GM15510 (cell line): Measurements from ENCODE around the gene IFIT2.

ENCODE experiments used
- POLR2A ChIP-seq: IDR thresholded peaks from 3 replicates; pipeline ENCODE4 v1.6.1; 2011; ENCODE audit warnings: borderline replicate concordance; ENCODE audit not compliant: insufficient read length; ENCODE audit errors: extremely low read depth

The IFIT2 gene

DNA sequence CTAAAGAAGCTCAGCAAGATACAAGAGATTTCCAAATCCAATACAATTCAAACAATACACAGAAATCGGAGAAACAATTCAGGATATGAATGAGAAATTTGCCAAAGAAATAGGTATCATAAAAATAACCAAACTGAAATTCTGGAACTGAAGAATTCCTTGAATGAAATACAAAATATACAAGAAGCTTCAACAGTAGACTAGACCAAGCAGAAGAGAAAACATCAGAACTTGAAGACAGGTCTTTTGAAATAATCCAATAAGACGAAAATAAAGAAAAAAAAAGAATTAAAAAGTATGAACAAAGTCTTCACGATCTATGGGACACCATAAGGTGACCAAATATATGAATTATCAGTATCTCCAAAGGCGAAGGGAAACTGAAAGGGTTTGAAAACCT is 2.8 kb upstream of the IFIT2 start:
- no peak for TF ChIP-seq POLR2A

GRCh38 chr10:89301232-89301631 is 614 bp upstream of the IFIT2 start:
- no peak for TF ChIP-seq POLR2A

GRCh38 chr10:89302625-89303024 is 779 bp downstream of the IFIT2 start:
- TF ChIP-seq POLR2A: no peak

- TF ChIP-seq POLR2A: no peak
These were observed 1.3 kb downstream of the IFIT2 start for GRCh38 chr10:89303161-89303560.

GRCh38 chr10:89304026-89304425 is 2.2 kb downstream of the IFIT2 start:
- no peak for TF ChIP-seq POLR2A

DNA sequence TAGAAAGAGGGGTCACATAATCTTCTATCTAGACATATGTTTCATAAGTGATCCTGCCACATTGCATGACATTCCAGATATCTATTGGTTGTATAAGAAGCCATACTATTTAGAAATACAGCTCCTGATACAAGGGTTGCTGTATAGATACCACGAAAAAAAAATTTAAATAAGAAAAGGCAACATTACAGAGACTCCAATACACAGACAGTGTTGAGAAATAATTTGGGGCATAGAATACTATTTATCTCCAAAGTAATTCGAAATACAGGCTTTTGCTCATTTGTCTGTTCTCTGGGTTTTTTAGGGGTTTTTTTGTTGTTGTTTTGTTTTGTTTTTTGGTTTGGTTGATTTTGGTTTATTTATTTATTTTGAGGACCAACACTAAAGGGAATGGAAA is 2.6 kb downstream of the IFIT2 start:
- no peak for TF ChIP-seq POLR2A

DNA sequence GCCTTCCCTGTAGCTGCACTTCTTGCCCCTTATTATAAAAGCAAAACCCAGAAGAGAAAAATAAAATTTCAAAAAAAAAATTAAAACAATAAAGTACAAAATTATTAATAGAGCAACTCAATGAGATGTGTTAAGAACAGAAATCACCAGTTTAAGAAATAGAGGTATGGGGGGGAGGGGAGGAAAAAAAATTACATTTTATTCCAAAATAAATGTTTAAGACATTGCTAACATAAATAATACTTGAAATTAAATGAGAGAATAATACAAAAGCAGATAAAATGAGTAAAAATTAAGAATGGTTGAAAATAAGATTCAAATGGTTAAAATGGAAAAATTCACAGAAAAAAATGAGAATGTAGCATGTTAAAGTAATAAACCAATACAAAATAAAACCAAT is 3.1 kb downstream of the IFIT2 start:
- TF ChIP-seq POLR2A: no peak

GRCh38 chr10:89305766-89306433 is 4.1 kb downstream of the IFIT2 start:
- no peak for TF ChIP-seq POLR2A

GRCh38 chr10:89306434-89307268 is 4.8 kb downstream of the IFIT2 start:
- TF ChIP-seq POLR2A: no peak

DNA sequence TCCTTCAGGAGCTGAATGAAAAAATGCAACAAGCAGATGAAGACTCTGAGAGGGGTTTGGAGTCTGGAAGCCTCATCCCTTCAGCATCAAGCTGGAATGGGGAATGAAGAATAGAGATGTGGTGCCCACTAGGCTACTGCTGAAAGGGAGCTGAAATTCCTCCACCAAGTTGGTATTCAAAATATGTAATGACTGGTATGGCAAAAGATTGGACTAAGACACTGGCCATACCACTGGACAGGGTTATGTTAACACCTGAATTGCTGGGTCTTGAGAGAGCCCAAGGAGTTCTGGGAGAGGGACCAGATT is 5.4 kb downstream of the IFIT2 start:
- no peak for TF ChIP-seq POLR2A

- no peak for TF ChIP-seq POLR2A
These were observed 6.4 kb downstream of the IFIT2 start for GRCh38 chr10:89308266-89308665.

DNA sequence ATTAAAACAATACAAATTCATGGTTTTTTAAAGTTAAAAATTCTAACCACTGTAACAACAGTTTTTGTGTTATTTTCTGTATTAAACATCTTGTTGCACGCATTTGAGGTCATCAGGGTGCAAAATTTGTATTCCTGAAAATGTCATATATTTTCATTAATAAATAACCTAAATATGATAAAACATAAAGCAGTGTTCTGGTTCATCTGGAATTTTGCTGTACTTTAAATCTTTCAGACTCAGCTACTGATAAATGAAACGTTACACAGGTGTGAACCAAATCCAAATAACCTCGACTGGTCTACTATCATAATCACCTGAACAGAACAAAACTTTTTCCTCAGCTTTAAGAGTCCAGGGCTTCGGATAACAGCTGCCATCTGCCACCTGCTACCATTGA is 6.9 kb downstream of the IFIT2 start:
- TF ChIP-seq POLR2A: no peak

DNA sequence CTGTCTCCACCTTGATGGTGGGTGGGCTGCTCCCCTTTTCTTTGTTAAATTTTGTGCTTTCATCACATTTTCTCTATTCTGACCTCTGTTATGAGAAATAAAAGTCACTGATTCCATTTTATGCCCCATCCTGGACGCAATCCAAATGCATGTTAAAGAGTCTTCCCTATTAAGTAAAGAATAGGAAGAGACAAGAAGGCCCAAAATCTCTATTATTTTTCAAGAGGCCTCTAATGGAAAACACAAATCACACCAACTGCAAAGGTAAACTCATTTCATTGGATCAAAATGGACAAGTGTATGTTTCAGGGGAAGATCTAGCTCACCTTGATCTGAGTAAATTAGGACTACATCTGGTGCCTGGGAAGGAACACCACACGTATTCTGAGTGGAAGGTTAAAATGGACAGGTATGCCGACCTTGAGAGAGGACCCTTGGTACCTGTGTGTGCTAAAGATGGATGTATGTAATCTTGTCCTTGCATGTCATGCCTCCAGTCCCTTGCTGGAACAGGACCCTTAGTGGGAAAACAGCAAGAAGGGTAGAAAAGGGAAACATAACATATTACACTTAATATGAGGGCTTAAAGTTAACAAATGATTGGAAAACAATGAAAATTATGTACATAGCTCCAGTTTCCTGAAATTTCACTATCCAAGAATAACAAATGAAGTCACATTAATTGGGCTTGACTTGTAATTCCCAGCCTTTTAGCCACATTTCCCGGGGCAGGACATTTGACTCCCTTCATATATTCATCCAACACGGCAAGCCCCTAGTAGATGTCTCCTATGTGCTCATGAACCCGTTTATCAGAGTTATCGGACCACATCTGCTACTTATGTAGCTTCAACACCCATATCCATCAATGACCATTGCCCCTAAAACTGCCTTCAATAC is 7.6 kb downstream of the IFIT2 start:
- TF ChIP-seq POLR2A: no peak

DNA sequence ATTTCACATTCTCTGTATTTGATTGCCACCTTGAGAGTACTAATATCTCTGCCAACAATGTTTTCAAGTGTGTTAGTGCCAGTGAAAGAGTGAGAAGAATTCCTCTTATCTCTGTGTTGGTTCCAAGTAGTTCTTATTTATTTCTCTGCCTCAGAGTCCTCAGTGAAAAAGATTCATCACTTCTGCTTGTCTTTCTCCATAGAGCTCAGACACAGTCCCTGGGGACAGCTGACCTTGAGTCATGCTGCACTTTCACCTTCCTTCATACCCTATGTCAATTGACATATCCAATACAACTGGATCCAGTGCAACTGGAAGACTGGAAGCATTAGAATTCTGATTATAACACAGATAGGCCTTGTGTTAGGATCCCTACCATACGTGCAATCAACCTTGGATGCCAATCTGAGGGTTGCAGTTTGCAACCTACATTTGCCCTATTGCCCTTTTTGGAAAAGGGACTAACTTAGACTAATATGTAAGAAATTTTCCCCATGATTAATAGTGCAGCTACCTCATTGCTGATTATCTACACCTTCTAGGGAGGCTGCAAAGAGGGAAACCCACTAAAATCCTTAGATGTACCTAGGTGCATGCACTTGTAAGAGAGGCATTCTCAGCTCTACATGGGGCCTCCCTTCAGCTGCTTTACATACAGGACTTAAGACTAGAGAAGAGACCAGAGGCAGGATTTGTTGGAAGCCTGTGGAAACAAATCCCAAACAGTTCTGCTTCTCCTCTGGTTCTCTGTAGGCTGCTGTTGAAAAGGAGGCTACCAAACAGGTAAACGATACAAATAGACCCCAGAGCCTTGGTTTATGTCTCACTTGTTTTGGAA is 8.4 kb downstream of the IFIT2 start:
- no peak for TF ChIP-seq POLR2A
